K562 (cell line): ENCODE measurements around the gene TMEM170A.

Experiments used
- CBX3 ChIP-seq, 2 experiments: IDR thresholded peaks; 1 replicate in 1 of 2; 2 replicates in 1 of 2; pipeline ENCODE4 v1.6.1; 2012; ENCODE audit warnings: inconsistent platforms in 2 of 2, low read length in 2 of 2, borderline replicate concordance in 1 of 2, control low read depth in 1 of 2
- POLR2A ChIP-seq: fragments of 450-650 bp; conservative IDR thresholded peaks from 2 replicates; pipeline ENCODE4 v1.6.1; 2016

DNA sequence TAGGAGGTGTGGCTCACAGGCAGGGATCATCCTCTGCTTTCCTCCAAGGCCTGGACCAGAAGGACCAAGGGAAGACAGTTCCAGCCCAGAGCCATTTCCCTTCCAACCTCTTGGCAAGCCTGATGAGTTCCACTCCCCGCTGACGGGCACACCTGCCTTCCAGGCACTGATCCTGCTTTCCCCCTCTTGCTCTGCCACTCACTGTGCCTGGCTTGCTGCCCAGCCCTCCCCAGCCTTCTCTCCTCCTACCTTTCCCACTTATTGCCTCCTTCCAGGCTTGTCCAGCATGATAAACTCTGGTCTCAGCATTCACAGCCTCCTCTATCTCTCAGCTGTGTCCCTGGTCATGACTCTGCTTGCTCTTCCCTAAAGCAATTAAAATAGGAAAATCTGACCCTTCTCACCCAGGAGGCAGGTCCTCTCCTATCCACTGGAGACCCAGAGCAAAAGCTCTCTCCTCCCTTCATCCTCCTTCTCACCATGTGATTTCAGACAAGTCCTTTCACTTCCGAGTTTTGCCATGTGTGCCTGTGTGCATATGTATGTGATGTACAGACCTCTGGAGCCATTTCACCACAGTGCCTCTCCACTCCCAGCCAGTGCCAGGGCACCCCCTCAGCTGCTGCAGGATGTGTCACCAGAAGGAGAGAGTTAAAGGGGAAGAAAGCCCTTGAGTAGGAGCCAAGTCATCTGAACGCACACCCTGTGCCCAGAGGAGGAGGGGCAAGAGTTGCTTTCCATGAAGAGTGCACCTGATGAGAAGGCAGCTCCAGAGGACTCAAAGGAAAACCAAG, 13.4 kb upstream of the TMEM170A start:
- TF ChIP-seq POLR2A (no peak), CBX3 (IDR thresholded peaks at IDR 0.05; ENCODE audit: borderline replicate concordance in 1 of 2, low read length in 2 of 2) (no peak)
